Lower leg skin (tissue), 3 donors: Measurements from ENCODE around the gene ISM1.

Experiments
- CTCF ChIP-seq, 3 donors: fragments of 450-650 bp; IDR thresholded peaks; one replicate each; pipeline ENCODE4 v1.5.1; 2016; ENCODE audit warnings: antibody characterized with exemption in 3 of 3, mild to moderate bottlenecking in 3 of 3, moderate library complexity in 2 of 3
- POLR2A ChIP-seq, 2 donors: fragments of 450-650 bp; IDR thresholded peaks; one replicate each; pipeline ENCODE4 v1.6.1; 2016 to 2017; ENCODE audit warnings: antibody characterized with exemption in 2 of 2, mild to moderate bottlenecking in 1 of 2, moderate library complexity in 1 of 2

DNA sequence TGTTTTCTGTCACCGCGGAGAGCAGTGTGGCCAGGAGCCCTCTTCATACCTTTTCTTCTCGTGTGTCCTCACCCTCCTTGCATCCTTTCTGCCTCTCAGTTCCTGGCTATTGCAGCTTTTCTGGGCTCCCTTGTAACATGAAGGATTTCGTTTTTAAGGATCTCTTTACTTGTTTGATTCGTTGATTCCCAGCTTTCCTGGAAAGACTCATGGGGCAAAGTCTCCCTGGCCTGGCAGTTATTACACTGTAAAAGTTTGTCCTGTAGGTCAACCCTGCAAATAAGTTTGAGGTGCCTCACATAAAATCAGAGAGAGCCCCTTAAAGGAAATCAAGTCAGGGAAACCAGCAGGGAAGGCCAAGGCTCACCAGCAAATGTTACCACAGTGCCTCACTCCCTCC is 70.1 kb downstream of the ISM1 start:
- TF ChIP-seq CTCF (IDR thresholded peaks at IDR 0.05) (no peak), POLR2A (IDR thresholded peaks at IDR 0.05) (no peak)
